ENCODE results near the gene DLL4.
A peak's percentile ranks its signal among the peaks of the same experiment; 100 is the strongest.

The DLL4 gene

DNA sequence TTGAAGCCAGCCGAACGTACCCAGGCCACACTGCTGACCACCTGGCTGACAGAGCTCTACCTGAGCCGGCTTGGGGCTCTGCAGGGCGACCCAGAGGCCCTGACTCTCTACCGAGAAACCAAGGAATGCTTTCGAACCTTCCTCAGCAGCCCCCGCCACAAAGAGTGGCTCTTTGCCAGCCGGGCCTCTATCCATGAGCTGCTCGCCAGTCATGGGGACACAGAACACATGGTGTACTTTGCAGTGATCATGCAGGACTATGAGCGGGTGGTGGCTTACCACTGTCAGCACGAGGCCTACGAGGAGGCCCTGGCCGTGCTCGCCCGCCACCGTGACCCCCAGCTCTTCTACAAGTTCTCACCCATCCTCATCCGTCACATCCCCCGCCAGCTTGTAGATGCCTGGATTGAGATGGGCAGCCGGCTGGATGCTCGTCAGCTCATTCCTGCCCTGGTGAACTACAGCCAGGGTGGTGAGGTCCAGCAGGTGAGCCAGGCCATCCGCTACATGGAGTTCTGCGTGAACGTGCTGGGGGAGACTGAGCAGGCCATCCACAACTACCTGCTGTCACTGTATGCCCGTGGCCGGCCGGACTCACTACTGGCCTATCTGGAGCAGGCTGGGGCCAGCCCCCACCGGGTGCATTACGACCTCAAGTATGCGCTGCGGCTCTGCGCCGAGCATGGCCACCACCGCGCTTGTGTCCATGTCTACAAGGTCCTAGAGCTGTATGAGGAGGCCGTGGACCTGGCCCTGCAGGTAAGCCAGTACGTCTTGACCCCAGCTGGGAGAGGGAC, 28.7 kb upstream of the DLL4 start:
- H3K4me1 Mint-ChIP-seq (ENCODE audit: low read depth), result peaks cover 11% of the 10 kb centered on the region
- no peaks in the 10 kb centered on the region for H3K9me3 Mint-ChIP-seq
- H3K4me3 Mint-ChIP-seq, result no peak overlapping the region
- no peak for DNase-seq (ENCODE audit: low spot score)
- H3K36me3 Mint-ChIP-seq (ENCODE audit: low read depth), result peaks cover 40% of the 10 kb centered on the region
- no peaks in the 10 kb centered on the region for H3K27me3 Mint-ChIP-seq (ENCODE audit: low read depth)
- H3K27ac Mint-ChIP-seq, result no peak overlapping the region

DNA sequence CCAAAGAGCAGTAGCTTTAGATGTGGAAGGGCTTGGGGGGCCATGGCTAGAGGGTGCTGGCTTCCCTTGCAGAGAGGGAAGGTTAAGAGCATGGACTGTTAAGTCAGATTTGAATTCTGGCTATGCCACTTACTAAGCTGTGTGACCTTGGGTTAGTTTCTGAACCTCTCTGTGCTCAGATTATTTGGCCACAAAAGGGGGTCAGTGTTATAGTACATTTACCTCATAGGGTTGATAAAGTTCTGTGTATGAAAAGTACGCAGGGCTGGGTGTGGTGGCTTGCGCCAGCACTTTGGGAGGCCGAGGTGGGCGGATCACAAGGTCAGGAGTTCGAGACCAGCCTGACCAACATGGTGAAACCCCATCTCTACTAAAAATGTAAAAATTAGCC, 28.1 kb upstream of the DLL4 start:
- H3K4me3 Mint-ChIP-seq, result no peak overlapping the region
- DNase-seq (ENCODE audit: low spot score), result no peak
- no peaks in the 10 kb centered on the region for H3K9me3 Mint-ChIP-seq
- H3K27me3 Mint-ChIP-seq (ENCODE audit: low read depth), result no peaks in the 10 kb centered on the region
- no peak overlapping the region for H3K27ac Mint-ChIP-seq
- H3K4me1 Mint-ChIP-seq (ENCODE audit: low read depth), result peaks cover 8% of the 10 kb centered on the region
- peaks cover 40% of the 10 kb centered on the region for H3K36me3 Mint-ChIP-seq (ENCODE audit: low read depth)

DNA sequence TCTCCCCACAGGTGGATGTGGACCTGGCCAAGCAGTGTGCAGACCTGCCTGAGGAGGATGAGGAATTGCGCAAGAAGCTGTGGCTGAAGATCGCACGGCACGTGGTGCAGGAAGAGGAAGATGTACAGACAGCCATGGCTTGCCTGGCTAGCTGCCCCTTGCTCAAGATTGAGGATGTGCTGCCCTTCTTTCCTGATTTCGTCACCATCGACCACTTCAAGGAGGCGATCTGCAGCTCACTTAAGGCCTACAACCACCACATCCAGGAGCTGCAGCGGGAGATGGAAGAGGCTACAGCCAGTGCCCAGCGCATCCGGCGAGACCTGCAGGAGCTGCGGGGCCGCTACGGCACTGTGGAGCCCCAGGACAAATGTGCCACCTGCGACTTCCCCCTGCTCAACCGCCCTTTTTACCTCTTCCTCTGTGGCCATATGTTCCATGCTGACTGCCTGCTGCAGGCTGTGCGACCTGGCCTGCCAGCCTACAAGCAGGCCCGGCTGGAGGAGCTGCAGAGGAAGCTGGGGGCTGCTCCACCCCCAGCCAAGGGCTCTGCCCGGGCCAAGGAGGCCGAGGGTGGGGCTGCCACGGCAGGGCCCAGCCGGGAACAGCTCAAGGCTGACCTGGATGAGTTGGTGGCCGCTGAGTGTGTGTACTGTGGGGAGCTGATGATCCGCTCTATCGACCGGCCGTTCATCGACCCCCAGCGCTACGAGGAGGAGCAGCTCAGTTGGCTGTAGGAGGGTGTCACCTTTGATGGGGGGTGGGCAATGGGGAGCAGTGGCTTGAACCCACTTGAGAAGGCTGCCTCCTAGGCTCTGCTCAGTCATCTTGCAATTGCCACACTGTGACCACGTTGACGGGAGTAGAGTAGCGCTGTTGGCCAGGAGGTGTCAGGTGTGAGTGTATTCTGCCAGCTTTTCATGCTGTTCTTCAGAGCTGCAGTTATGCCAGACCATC, 26.3 kb upstream of the DLL4 start:
- DNase-seq (ENCODE audit: low spot score), result no peak
- Mint-ChIP-seq H3K27ac (no peak overlapping the region), H3K4me3 (no peak overlapping the region), H3K9me3 (no peaks in the 10 kb centered on the region), H3K27me3 (ENCODE audit: low read depth) (no peaks in the 10 kb centered on the region), H3K36me3 (ENCODE audit: low read depth) (peaks cover 30% of the 10 kb centered on the region), H3K4me1 (ENCODE audit: low read depth) (peaks cover 12% of the 10 kb centered on the region)

DNA sequence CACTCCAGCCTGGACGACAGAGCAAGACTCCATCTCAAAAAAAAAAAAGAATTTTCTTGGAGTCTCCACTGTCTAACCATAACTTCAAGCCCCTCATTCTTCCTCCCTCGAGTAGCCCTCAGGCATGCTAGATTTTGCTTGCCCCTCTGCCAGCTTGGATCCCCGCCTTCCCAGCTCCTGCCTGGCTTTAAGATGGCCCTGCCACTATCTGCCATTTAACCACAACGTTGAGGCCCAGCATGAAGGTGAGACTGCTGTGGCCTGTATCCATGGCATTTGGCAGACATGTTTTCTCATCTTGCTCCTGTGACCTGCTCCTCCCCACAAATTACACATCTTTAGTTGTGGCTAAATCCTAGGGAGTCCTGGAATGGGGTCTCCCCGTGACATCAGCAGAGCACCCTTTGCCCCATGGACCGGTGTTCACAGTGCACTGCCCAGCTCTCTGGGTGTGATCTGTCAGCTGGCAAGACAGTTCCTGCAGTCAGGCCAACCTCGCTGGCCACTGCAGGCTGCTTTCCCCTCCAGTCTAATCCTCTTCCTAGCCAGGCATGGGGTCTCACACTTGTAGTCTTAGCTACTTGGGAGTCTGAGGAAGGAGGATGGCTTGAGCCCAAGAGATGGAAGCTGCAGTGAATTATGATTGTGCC, 24.5 kb upstream of the DLL4 start:
- DNase-seq (ENCODE audit: low spot score), result no peak
- Mint-ChIP-seq H3K27me3 (ENCODE audit: low read depth) (no peaks in the 10 kb centered on the region), H3K4me3 (no peak overlapping the region), H3K36me3 (ENCODE audit: low read depth) (peaks cover 22% of the 10 kb centered on the region), H3K4me1 (ENCODE audit: low read depth) (peaks cover 12% of the 10 kb centered on the region), H3K9me3 (no peaks in the 10 kb centered on the region), H3K27ac (peak overlapping the region; percentile 71)

DNA sequence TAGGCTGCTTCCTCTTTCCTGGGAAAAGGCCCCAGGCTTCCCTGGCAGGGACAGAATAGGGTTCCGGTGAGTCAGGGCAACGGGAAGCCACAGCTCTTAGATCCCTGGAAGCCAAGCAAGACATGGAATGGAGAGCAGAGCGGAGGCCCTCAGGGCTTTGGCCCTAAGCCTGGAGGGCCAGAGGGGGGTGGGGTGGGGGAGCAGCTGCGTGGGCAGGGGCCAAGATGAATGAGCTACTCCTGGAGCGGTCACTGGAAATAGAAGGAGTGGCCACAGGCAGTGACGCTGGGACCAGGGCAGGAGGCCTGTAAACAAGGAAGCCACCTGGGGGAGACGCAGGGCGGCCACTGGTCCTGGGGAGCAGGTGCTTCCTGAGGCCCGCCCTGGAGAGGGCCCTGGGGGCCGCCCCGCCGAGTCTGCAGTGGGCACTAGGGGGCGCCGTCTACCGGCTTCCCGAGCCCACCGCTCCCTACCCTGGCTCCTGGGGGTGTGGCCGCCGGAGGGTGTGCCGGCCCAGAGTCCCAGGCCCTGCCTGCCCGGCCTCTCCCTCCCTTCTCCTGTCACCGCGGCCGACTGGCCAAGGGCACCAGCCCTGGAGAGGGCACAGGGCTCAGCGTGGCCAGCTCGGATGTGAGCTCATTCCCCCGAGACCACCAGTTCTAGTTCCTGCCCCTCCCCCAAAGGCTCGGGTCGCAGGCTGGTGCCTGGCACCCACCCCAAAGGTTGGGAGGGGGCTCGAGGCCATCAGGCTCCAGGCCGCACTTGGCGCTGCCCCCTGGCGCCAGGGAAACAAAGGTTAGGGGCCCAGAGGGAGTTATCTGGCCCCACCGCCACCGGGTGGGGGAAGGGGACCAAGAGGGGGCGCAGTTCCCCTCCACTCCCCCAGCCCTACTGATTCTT, 22.8 kb upstream of the DLL4 start:
- Mint-ChIP-seq H3K4me3 (peak overlapping the region; percentile 76), H3K36me3 (ENCODE audit: low read depth) (peaks cover 17% of the 10 kb centered on the region), H3K9me3 (no peaks in the 10 kb centered on the region), H3K27ac (no peak overlapping the region), H3K4me1 (ENCODE audit: low read depth) (peaks cover 14% of the 10 kb centered on the region), H3K27me3 (ENCODE audit: low read depth) (no peaks in the 10 kb centered on the region)
- DNase-seq (ENCODE audit: low spot score), result peak; percentile 75

DNA sequence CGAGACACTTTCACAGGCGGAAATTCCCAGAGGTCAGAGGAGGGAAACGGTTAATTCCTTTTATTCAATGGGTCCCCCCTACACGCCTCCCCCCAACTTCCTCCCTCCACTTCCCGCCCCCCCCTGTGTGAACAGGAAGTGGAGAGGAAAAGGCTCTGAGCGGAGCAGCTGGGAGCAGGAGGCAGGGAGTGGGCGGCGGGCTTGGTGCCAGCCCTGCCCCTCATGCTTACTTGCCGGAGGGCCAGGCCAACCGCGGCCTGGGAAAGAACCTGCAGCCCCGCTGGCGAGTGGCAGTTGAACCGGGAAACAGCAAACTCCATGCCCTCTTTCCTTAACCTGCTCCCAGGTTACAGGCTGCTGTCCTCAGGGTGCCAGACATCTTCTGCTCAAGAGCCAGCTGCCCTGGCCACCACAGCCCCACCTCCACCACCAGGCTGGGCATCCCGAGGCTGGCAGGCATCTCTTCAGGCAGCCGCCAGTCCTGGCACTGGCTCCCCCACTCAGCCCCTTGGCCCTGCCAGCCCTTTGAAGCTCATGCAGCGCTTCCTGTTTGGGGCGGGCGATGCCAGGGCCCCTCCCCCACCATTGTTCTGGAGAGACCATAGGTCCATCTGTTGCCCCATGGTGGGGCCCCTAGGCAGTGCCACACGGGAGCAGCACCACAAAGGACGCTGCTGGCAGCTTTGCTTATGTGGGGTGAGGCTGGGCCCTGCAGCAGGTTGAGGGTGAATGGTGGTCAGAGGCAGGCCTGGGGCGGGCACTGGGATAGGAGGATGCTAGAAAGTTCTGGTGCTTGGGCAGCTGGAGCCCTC, 21.9 kb upstream of the DLL4 start:
- no peaks in the 10 kb centered on the region for H3K27me3 Mint-ChIP-seq (ENCODE audit: low read depth)
- peaks cover 14% of the 10 kb centered on the region for H3K4me1 Mint-ChIP-seq (ENCODE audit: low read depth)
- H3K4me3 Mint-ChIP-seq, result peak overlapping the region; percentile 76
- H3K27ac Mint-ChIP-seq, result peak overlapping the region; percentile 70
- DNase-seq (ENCODE audit: low spot score), result peak; percentile 23
- peaks cover 17% of the 10 kb centered on the region for H3K36me3 Mint-ChIP-seq (ENCODE audit: low read depth)
- H3K9me3 Mint-ChIP-seq, result no peaks in the 10 kb centered on the region

DNA sequence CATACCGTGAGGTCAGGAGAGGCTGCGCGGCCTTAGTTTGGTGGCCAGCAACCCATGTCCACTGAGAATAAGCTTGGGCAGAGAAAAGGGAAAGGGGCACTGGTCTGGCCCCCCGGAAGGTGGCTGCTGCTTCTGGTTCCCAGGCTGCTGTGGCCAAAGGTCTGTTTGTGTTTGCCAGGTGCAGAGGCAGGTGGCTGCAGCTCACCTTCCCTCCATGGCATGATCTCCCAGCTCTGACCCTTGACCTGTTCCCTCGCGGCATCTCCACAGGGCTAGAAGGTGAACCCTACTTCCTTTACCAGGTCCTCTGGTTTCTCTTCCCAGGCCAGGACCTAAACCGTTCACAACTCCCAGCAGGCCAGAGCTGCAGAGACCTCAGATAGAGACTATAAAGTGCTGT, 21.0 kb upstream of the DLL4 start:
- no peak overlapping the region for H3K27ac Mint-ChIP-seq
- no peaks in the 10 kb centered on the region for H3K27me3 Mint-ChIP-seq (ENCODE audit: low read depth)
- H3K9me3 Mint-ChIP-seq, result no peaks in the 10 kb centered on the region
- DNase-seq (ENCODE audit: low spot score), result no peak
- H3K4me3 Mint-ChIP-seq, result peak overlapping the region; percentile 39
- H3K4me1 Mint-ChIP-seq (ENCODE audit: low read depth), result peaks cover 14% of the 10 kb centered on the region
- peaks cover 9% of the 10 kb centered on the region for H3K36me3 Mint-ChIP-seq (ENCODE audit: low read depth)

DNA sequence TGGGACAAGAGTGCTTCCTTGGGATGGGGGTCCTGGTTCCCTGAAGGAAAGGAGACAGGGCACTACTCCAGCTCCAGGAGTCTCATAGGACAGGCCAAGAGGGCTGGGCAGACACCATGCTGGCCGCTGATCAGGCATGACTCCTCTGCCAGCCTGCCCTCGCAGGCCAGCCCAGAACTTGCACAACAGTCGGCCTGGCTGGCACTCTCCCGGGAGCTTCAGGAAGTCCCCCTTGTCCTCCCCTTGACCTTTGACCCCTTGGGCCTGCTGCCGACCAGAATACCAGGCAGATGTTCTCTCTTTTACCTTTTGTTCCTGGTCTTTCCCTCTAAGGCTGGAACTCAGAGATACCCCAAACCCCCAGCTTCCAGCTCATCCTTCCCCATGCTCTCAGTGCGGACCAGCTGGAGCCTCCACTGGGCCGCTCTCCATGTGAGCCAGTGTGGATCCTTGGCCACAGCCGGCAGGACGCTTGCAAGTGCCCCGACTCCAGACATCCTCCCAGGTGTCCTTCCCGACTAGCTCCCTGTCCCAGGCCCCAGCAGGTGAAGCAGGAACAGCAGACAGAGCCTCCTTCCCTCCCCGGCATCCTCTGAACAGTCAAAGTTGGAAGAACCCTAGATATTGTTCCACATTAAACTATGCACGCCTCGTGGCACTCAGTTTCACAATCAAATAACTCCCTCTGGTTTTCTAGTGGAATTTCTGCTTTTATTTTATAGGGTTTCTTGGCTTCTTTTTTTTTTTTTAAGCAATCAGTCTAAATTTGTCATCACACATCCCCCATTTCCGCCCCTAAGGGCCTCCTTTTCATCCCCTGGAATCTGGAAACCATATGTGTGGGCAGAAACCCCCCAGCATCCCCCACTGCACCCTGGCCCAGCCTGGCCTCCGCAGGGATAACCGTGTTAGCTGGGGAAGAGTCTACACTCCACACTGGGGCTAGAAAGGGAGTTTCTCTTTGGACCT, 19.2 kb upstream of the DLL4 start:
- H3K4me1 Mint-ChIP-seq (ENCODE audit: low read depth), result peaks cover 7% of the 10 kb centered on the region
- no peaks in the 10 kb centered on the region for H3K27me3 Mint-ChIP-seq (ENCODE audit: low read depth)
- H3K27ac Mint-ChIP-seq, result no peak overlapping the region
- H3K4me3 Mint-ChIP-seq, result no peak overlapping the region
- H3K36me3 Mint-ChIP-seq (ENCODE audit: low read depth), result peaks cover 2% of the 10 kb centered on the region
- no peaks in the 10 kb centered on the region for H3K9me3 Mint-ChIP-seq
- no peak for DNase-seq (ENCODE audit: low spot score)

DNA sequence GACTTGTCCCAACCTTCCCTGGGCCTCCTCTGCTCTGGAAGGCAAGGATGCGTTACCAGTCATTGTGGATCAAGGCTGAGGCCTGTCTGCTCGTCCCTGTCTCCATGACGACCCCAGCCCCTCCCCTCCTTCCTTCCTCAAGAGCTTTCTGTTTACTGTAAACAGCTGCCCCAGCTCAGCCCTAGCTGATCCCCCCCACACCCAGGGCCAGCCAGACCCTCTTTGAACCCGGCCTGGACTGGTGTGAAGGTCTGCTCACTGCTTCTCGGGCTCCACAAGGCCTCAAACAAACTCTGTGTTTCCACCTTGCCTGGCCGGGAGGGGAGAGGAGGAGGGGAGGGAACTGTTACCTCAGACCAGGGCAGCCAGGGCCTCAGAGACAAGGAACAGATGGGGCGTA, 18.0 kb upstream of the DLL4 start:
- H3K9me3 Mint-ChIP-seq, result no peaks in the 10 kb centered on the region
- peak overlapping the region; percentile 26 for H3K27ac Mint-ChIP-seq
- peaks cover 7% of the 10 kb centered on the region for H3K4me1 Mint-ChIP-seq (ENCODE audit: low read depth)
- H3K27me3 Mint-ChIP-seq (ENCODE audit: low read depth), result no peaks in the 10 kb centered on the region
- no peaks in the 10 kb centered on the region for H3K36me3 Mint-ChIP-seq (ENCODE audit: low read depth)
- H3K4me3 Mint-ChIP-seq, result no peak overlapping the region
- DNase-seq (ENCODE audit: low spot score), result no peak

DNA sequence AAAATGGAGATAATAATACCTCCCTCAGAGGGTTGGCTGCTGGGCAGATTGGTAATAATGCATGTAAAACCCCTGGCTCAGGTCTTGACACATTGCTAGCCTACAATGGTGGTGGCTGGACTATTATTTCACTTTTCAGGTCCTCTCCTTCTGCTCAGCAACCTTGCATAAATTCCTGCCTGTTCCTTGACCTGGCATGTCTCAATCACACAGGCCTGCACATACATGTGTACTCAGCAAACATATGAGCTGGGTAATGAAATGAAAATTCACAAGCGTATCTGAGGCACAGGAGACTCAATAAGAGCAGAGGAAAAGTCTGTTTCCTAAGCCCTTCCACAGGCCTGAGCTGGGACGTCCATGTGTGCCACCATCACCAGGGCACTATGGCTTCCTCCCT, 17.4 kb upstream of the DLL4 start:
- H3K4me3 Mint-ChIP-seq, result no peak overlapping the region
- H3K9me3 Mint-ChIP-seq, result no peaks in the 10 kb centered on the region
- H3K27ac Mint-ChIP-seq, result no peak overlapping the region

DNA sequence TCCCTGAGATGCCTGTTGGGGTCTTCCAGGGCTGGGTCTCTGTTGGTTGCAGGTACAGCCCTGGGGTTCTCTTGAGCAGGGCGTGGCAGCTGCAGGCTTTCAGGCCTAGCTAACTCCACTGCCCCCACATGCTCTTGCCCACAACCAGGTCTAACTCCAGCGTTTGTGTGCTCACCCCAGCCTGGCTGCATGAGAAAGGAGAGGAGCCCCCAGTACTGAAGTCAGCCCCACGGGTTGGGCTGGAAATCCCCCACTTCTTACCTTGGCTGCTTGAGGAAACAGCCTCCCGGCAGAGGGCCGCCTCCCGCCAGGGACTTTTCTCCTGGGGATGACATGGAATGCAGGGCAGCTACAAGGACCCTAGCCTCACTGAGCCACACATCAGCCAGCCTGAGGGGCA, 16.7 kb upstream of the DLL4 start:
- Mint-ChIP-seq H3K9me3 (no peaks in the 10 kb centered on the region), H3K27me3 (ENCODE audit: low read depth) (no peaks in the 10 kb centered on the region), H3K4me3 (no peak overlapping the region), H3K36me3 (ENCODE audit: low read depth) (no peaks in the 10 kb centered on the region), H3K27ac (no peak overlapping the region), H3K4me1 (ENCODE audit: low read depth) (peaks cover 4% of the 10 kb centered on the region)
- no peak for DNase-seq (ENCODE audit: low spot score)

More for the DNA sequence above, 17.4 kb upstream of the DLL4 start:
- H3K4me1 Mint-ChIP-seq (ENCODE audit: low read depth), result peaks cover 7% of the 10 kb centered on the region
- no peaks in the 10 kb centered on the region for H3K36me3 Mint-ChIP-seq (ENCODE audit: low read depth)
- no peak for DNase-seq (ENCODE audit: low spot score)
- H3K27me3 Mint-ChIP-seq (ENCODE audit: low read depth), result no peaks in the 10 kb centered on the region

DNA sequence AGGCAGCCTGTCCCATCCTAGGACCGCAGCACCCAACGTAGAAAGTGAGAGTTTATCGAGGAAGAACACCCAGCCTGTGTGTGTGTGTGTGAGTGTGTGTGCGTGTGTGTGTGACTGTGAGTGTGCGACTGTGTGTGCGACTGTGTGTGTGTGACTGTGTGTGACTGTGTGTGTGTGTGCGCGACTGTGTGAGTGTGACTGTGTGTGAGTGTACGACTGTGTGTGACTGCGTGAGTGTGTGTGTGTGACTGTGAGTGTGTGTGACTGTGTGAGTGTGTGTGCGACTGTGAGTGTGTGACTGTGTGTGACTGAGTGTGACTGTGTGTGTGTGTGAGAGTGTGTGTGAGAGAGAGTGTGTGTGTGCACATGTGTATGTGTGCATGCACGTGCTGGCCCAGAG, 15.1 kb upstream of the DLL4 start:
- Mint-ChIP-seq H3K27me3 (ENCODE audit: low read depth) (no peaks in the 10 kb centered on the region), H3K4me1 (ENCODE audit: low read depth) (peaks cover 2% of the 10 kb centered on the region), H3K4me3 (no peak overlapping the region), H3K9me3 (no peaks in the 10 kb centered on the region), H3K27ac (no peak overlapping the region), H3K36me3 (ENCODE audit: low read depth) (no peaks in the 10 kb centered on the region)
- no peak for DNase-seq (ENCODE audit: low spot score)

Data from T-helper 2 cell treated with Interferon-gamma antibody and Interleukin-4, amounts not matched to agents 5 μg/mL and 100 μg/mL, for 36 hours (primary cell).